KMS-11 (cell line): Measurements from ENCODE around the gene BLCAP.

Source experiments
- H2AFZ ChIP-seq: fragments of 200-600 bp; sonication (generic); 2 replicates; pipeline ENCODE4 v1.6.1; 2016; ENCODE audit warnings: antibody characterized with exemption, mixed run types, low read depth
- H3K27ac ChIP-seq: fragments of 200-600 bp; sonication (generic); 2 replicates; pipeline ENCODE4 v1.6.1; 2016; ENCODE audit warnings: mild to moderate bottlenecking, mixed run types
- H3K27me3 ChIP-seq: fragments of 200-600 bp; sonication (generic); 2 replicates; pipeline ENCODE4 v1.6.1; 2017; ENCODE audit warnings: mild to moderate bottlenecking, low read depth, mixed run types, moderate library complexity; ENCODE audit not compliant: insufficient read depth
- H3K36me3 ChIP-seq: fragments of 200-600 bp; sonication (generic); 2 replicates; pipeline ENCODE4 v1.6.1; 2017; ENCODE audit warnings: mild to moderate bottlenecking, mixed run types; ENCODE audit not compliant: insufficient read depth
- H3K4me1 ChIP-seq: fragments of 200-600 bp; sonication (generic); 2 replicates; pipeline ENCODE4 v1.6.1; 2016; ENCODE audit warnings: mild to moderate bottlenecking, low read depth, mixed run types; ENCODE audit not compliant: poor library complexity, severe bottlenecking
- H3K4me2 ChIP-seq: fragments of 200-600 bp; sonication (generic); 2 replicates; pipeline ENCODE4 v1.7.0; 2016; ENCODE audit warnings: mild to moderate bottlenecking, mixed run types
- H3K4me3 ChIP-seq: fragments of 200-600 bp; sonication (generic); IDR thresholded peaks from 2 replicates; pipeline ENCODE4 v1.6.1; 2017; ENCODE audit warnings: low read depth, low read length, mixed read lengths; ENCODE audit not compliant: insufficient read depth
- H3K79me2 ChIP-seq: fragments of 200-600 bp; sonication (generic); 2 replicates; pipeline ENCODE4 v1.6.1; 2016; ENCODE audit warnings: low read depth, mixed run types; ENCODE audit not compliant: insufficient read depth
- H3K9ac ChIP-seq: fragments of 200-600 bp; sonication (generic); 2 replicates; pipeline ENCODE4 v1.6.1; 2016; ENCODE audit warnings: mild to moderate bottlenecking, mixed run types
- H4K20me1 ChIP-seq: fragments of 200-600 bp; sonication (generic); 2 replicates; pipeline ENCODE4 v1.6.1; 2016; ENCODE audit warnings: mild to moderate bottlenecking, mixed run types; ENCODE audit not compliant: insufficient read depth
- CTCF ChIP-seq: fragments of 200-600 bp; sonication (generic); conservative IDR thresholded peaks from 2 replicates; pipeline ENCODE4 v1.6.1; 2017; ENCODE audit warnings: low read depth, mild to moderate bottlenecking, antibody characterized with exemption, low read length, moderate library complexity, mixed read lengths

Gene BLCAP

GRCh38 chr20:37523911-37524700 lies 3.6 kb downstream of the BLCAP start:
- Histone ChIP-seq H3K36me3 (no peaks in the 10 kb centered on the region), H4K20me1 (no peaks in the 10 kb centered on the region), H3K4me3 (no peak overlapping the region), H3K27me3 (no peaks in the 10 kb centered on the region), H2AFZ (no peak overlapping the region), H3K79me2 (peaks cover 67% of the 10 kb centered on the region), H3K4me2 (peak overlapping the region; percentile 21; the same call in 1 of the 2 replicates), H3K9ac (no peak overlapping the region), H3K27ac (no peak overlapping the region), H3K4me1 (peaks cover 40% of the 10 kb centered on the region)
- TF ChIP-seq CTCF, result no peak

GRCh38 chr20:37523012-37523391 lies 4.7 kb downstream of the BLCAP start:
- H3K4me1 ChIP-seq, result peaks cover 33% of the 10 kb centered on the region
- H3K27me3 ChIP-seq, result no peaks in the 10 kb centered on the region
- no peak overlapping the region for H2AFZ ChIP-seq
- H3K4me3 ChIP-seq, result no peak overlapping the region
- no peaks in the 10 kb centered on the region for H3K36me3 ChIP-seq
- H3K9ac ChIP-seq, result no peak overlapping the region
- no peaks in the 10 kb centered on the region for H4K20me1 ChIP-seq
- no peak for TF ChIP-seq CTCF
- H3K27ac ChIP-seq, result no peak overlapping the region
- no peak overlapping the region for H3K4me2 ChIP-seq
- H3K79me2 ChIP-seq, result peaks cover 67% of the 10 kb centered on the region

GRCh38 chr20:37522260-37523011 lies 5.2 kb downstream of the BLCAP start:
- Histone ChIP-seq H4K20me1 (no peaks in the 10 kb centered on the region), H3K4me2 (no peak overlapping the region), H3K79me2 (peaks cover 65% of the 10 kb centered on the region), H3K27ac (no peak overlapping the region), H3K4me1 (peaks cover 33% of the 10 kb centered on the region), H3K9ac (no peak overlapping the region), H3K27me3 (no peaks in the 10 kb centered on the region), H3K36me3 (no peaks in the 10 kb centered on the region), H3K4me3 (no peak overlapping the region), H2AFZ (no peak overlapping the region)
- no peak for TF ChIP-seq CTCF

- Histone ChIP-seq H3K9ac (no peak within 1 kb of the TSS), H2AFZ (no peak within 1 kb of the TSS), H3K79me2 (peaks cover 53% of the 10 kb centered on the region), H3K27ac (no peak within 1 kb of the TSS), H3K4me2 (no peak within 1 kb of the TSS), H3K4me1 (peaks cover 26% of the 10 kb centered on the region), H3K36me3 (no peaks in the 10 kb centered on the region), H3K4me3 (no peak within 1 kb of the TSS), H4K20me1 (no peaks in the 10 kb centered on the region), H3K27me3 (no peaks in the 10 kb centered on the region)
- no peak for TF ChIP-seq CTCF
These were observed 6.5 kb downstream of the BLCAP start, which contains the start of gene NNAT for GRCh38 chr20:37521061-37521771. Gene NNAT (plus strand): TSS chr20:37521250. CDS start chr20:37521332, 82 bp downstream.
